Retinal pigment epithelial cell (primary cell): Measurements from ENCODE around the gene KLHL29.

Experiments used
- DNase-seq: peaks from one replicate; pipeline ENCODE4 v3.0.0-alpha.2; 2010; ENCODE audit warnings: low read depth
- H3K4me3 ChIP-seq: 2 replicates; pipeline ENCODE4 v1.5.1; 2011; ENCODE audit warnings: mild to moderate bottlenecking, low read length, control low read depth, moderate library complexity
- TF ChIP-seq, protein P1 (sequence below): conservative IDR thresholded peaks from 2 replicates; pipeline ENCODE4 v1.5.1; 2011; ENCODE audit warnings: low read depth, low read length, control low read depth, inconsistent platforms

Gene KLHL29

DNA sequence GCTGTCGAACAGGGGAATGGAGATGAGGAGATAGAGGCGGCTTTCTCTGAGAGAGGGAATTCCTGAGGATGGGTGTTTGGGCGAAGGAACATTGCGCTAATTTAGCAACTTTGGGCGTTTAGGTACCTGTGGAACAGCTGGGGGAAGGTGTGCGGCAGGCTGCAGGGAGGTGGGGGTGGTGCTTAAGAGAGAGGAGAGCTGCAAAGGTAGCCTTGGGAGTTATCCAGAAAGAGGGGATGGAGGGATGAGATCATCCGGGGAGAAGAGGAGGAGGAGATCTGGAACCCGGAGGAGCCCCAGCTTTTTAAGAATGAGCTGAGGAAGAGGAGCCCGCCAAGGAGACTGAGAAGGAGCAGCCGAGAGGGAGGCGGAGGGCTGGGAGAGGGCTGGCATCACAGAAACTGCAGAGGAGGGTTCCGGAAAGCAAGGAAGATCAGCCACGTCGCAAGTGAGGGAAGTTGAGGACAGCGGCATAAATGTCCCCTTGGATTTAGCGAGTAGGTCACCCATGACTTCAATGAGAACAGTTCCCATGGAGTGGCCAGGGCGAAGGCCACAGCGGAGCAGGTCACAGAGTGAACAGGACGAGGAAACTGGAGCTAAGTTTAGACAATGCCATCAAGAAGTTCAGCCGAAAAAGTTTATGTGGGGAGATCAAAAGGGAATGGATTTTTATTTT lies 174.7 kb downstream of the KLHL29 start:
- TF ChIP-seq, protein P1, sequence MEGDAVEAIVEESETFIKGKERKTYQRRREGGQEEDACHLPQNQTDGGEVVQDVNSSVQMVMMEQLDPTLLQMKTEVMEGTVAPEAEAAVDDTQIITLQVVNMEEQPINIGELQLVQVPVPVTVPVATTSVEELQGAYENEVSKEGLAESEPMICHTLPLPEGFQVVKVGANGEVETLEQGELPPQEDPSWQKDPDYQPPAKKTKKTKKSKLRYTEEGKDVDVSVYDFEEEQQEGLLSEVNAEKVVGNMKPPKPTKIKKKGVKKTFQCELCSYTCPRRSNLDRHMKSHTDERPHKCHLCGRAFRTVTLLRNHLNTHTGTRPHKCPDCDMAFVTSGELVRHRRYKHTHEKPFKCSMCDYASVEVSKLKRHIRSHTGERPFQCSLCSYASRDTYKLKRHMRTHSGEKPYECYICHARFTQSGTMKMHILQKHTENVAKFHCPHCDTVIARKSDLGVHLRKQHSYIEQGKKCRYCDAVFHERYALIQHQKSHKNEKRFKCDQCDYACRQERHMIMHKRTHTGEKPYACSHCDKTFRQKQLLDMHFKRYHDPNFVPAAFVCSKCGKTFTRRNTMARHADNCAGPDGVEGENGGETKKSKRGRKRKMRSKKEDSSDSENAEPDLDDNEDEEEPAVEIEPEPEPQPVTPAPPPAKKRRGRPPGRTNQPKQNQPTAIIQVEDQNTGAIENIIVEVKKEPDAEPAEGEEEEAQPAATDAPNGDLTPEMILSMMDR = no peak
- no peak for DNase-seq
- H3K4me3 ChIP-seq = no peak overlapping the region

DNA sequence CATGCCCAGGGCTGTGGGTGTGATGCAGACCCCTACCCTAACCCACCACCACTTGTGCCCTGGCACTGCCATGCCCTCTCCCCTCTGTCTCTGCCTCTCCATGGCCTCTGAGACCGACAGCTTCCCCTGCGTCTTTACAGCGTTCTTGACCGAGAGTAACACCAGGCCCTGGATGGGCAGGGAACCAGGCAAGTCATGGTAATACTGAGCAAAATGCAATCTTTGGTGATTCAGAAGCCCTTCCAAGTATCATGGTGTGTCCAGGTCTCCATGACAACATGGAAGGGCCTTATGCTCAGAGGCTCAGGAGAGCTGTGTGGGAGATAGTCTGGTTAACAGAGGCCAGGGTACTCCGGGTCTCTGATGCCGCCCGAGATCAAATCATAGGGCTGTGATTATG lies 176.1 kb downstream of the KLHL29 start:
- no peak for DNase-seq
- TF ChIP-seq, protein P1 = no peak
- no peak overlapping the region for H3K4me3 ChIP-seq

DNA sequence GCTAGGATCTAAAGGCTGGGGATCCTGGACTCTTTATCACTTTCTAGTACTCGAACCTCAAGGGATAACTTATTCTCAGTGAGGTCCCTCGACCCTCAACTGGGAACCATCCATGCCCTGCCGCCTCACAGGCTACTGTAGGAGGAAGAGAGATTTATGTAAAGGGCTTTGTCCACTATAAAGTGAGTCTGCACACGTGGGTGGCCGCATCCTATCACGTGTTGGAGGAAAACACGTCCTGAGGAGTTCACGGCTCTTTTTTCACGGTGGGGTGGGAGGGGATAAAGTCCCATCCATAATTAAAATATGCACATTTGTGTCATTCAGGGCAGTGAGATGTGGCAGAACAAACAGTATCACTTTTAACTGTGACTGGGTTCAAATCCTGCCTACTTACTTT lies 176.6 kb downstream of the KLHL29 start:
- no peak overlapping the region for H3K4me3 ChIP-seq

DNA sequence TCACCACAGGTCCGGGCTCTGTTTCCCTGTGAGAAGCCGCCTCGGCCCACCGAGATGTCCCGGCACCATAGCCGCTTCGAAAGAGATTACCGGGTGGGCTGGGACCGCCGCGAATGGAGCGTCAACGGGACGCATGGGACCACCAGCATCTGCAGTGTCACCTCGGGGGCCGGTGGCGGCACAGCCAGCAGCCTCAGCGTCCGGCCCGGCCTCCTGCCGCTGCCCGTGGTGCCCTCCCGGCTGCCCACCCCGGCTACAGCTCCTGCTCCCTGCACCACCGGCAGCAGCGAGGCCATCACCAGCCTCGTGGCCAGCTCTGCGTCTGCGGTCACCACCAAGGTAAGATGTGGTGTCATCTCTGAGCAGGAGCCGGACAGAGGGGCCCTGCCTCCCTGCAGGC lies 177.2 kb downstream of the KLHL29 start:
- DNase-seq = no peak
- no peak overlapping the region for H3K4me3 ChIP-seq
- TF ChIP-seq, protein P1 = no peak

More for the DNA sequence above, 176.6 kb downstream of the KLHL29 start:
- no peak for DNase-seq
- TF ChIP-seq, protein P1 = no peak

DNA sequence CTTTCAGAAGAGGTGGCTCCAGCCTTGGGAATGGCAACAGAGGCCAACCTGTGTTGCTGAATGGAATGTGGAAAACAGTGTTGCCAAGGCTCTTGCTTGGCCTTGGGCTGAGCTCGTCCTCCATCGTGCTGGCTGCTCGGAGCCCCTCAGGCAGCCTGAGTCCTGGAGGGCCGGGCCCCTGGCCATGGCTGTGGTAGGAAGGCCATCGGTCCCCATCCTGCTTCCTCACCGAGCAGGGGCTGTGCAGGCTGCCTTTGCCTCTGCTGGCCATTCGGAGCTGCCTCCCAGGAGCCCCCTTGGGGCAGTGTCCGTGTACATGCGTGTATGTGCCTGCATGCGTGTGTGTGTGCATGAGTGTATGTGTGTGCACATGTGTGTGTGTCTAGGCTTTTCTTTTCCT lies 178.2 kb downstream of the KLHL29 start:
- TF ChIP-seq, protein P1 = peak; percentile 4
- DNase-seq = no peak
- no peak overlapping the region for H3K4me3 ChIP-seq

DNA sequence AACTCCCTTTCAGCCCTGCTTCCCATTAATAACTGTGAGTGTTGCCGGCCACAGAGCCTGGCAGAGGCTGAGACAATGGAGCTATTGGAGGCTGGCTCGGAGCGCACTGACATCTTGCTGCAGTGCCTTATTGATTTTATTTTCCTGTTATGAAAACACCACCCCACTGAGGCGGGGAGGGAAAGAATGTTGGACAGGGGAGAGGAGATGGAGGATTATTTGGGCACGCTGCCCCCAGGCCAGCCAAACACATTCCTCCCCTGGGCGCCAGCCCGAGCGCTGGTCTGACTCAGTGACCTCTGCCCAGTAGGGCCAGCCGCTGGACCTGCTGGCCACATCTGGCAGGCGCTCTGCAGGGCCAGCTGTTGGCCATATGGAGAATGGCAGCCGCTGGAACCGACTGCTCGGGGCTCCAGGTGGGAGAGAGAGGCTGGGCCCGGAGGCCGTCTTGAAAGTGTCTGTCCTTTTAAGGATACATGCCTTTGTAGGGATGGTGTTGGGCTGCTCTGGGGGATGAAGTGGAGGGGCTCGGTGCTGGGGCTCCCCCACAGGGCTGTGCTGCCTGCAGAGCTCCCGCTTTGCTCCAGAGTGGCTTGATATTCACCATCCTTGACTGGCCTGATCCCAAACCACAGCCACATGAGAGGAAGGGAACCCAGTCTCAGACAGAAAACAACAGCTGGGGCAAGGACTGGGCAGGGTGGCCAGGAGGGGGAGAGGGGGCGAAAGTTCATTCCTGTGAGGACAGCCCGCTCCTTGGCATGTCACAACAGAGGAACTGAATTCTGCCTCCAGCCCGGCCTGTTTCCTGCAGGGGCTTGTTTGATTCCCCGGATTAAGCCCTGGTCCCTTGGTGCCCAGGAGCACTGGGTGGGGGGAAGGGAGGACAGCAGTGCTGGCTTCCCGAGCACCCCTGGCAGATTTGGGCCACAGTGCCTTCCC lies 179.0 kb downstream of the KLHL29 start:
- DNase-seq = peak; percentile 54
- H3K4me3 ChIP-seq = no peak overlapping the region
- TF ChIP-seq, protein P1 = peak; percentile 15

DNA sequence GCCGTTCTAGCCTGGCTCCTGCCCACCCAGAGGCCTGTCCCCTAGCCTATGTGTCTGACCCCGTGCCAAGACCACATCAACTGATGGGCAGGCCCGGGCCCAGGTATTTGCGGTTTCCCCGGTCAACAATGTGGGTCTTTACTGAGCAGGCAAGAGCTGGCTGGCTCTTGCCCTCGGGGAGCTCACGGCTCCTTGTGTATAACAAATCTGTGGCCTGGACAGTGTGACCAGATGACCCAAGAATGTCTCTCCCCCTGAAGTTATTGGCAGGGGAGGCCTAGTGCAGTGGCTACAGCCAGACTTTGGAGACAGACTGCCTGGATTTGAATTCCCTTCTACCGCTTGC lies 179.6 kb downstream of the KLHL29 start:
- TF ChIP-seq, protein P1 = no peak
- no peak overlapping the region for H3K4me3 ChIP-seq
- peak; percentile 48 for DNase-seq
